K562 (cell line): ENCODE data around the gene ADAMTS14. TPM values are rescaled to one million over a fixed set of nuclear protein-coding genes. Genes with fewer than 3 reads are reported as not detected.

ENCODE experiments used
- BCLAF1 ChIP-seq, 2 experiments: fragments of 450-650 bp in 1 of 2; IDR thresholded peaks; 2 replicates each; pipeline ENCODE4 v1.6.1; 2011 to 2017; ENCODE audit warnings: low read depth in 2 of 2, antibody characterized with exemption in 1 of 2, borderline replicate concordance in 1 of 2, low read length in 1 of 2, mild to moderate bottlenecking in 1 of 2, mixed read lengths in 1 of 2; ENCODE audit not compliant: control insufficient read depth in 1 of 2
- FUS ChIP-seq: fragments of 200-400 bp; formaldehyde crosslinking; optimal IDR thresholded peaks from 2 replicates; pipeline ENCODE3; 2017; ENCODE audit warnings: low read depth, low read length
- L3MBTL2 ChIP-seq: fragments of 450-650 bp; IDR thresholded peaks from 2 replicates; pipeline ENCODE4 v1.6.1; 2016; ENCODE audit warnings: mild to moderate bottlenecking, moderate library complexity
- NFRKB ChIP-seq: fragments of 450-650 bp; IDR thresholded peaks from 2 replicates; pipeline ENCODE4 v1.6.1; 2016; ENCODE audit warnings: low read depth
- PATZ1 ChIP-seq: fragments of 250-450 bp; sonication (Bioruptor Pico); IDR thresholded peaks from 2 replicates; pipeline ENCODE4 v1.5.0; 2020; ENCODE audit warnings: mild to moderate bottlenecking, borderline replicate concordance
- POLR3G ChIP-seq: IDR thresholded peaks from 2 replicates; pipeline ENCODE4 v1.6.1; 2011; ENCODE audit not compliant: insufficient read length, insufficient replicate concordance; ENCODE audit errors: extremely low read depth
- RAD21 ChIP-seq, 2 experiments: fragments of 250-450 bp in 1 of 2; fragments of 450-650 bp in 1 of 2; sonication (Bioruptor Pico) in 1 of 2; formaldehyde crosslinking in 1 of 2; IDR thresholded peaks in 1 of 2; conservative IDR thresholded peaks in 1 of 2; 2 replicates each; pipeline versions ENCODE4 v1.4.0 to v1.8.0; 2020 to 2022; ENCODE audit warnings: mild to moderate bottlenecking in 2 of 2, moderate library complexity in 1 of 2
- RNF2 ChIP-seq: sonication (generic); IDR thresholded peaks from 2 replicates; pipeline ENCODE4 v1.6.1; 2016
- TAF1 ChIP-seq: IDR thresholded peaks from 2 replicates; pipeline ENCODE4 v1.6.1; 2011; ENCODE audit warnings: mild to moderate bottlenecking, low read length, moderate library complexity; ENCODE audit not compliant: insufficient read depth, control insufficient read depth, severe bottlenecking; ENCODE audit errors: extremely low read depth
- TCF15 ChIP-seq: fragments of 250-450 bp; sonication (Bioruptor Pico); IDR thresholded peaks from 2 replicates; pipeline ENCODE4 v1.8.0; 2022; ENCODE audit warnings: moderate library complexity, mild to moderate bottlenecking, inconsistent platforms
- TRIM28 ChIP-seq: fragments of 450-650 bp; IDR thresholded peaks from 2 replicates; pipeline ENCODE4 v1.6.1; 2017
- XRCC3 ChIP-seq: fragments of 450-650 bp; IDR thresholded peaks from 2 replicates; pipeline ENCODE4 v1.6.1; 2017; ENCODE audit warnings: mild to moderate bottlenecking, moderate library complexity
- ZNF146 ChIP-seq: IDR thresholded peaks from one replicate; pipeline ENCODE4 v1.6.1; 2018; ENCODE audit warnings: missing compliant biosample characterization; ENCODE audit not compliant: unreplicated experiment
- polyA plus RNA-seq, 8 experiments: library from polyadenylated mRNA; depleted of rRNA in 4 of 8; stranded (reverse) in 5 of 8; unstranded in 3 of 8; fragments of >200 nt; fragmentation: Nextera tagmentation in 2 of 8; fragmentation: Illumina TruSeq in 1 of 8; extraction: Ambion mirVana in 2 of 8; extraction: Trizol in 1 of 8; gene quantifications; 2 replicates each; pipeline versions ENCODE4 v1.2.1 to v1.2.3, GENCODE V29; 2011 to 2014; ENCODE audit warnings: inconsistent platforms in 1 of 8, missing spikeins in 1 of 8
- total RNA-seq, 7 experiments: library from RNA; depleted of rRNA in 6 of 7; stranded (reverse); fragments of >200 nt in 6 of 7; fragmentation: Illumina TruSeq in 2 of 7; extraction: Trizol in 2 of 7; gene quantifications; 2 replicates each; pipeline versions ENCODE4 v1.2.1 to v1.2.3, GENCODE V29; 2011 to 2021; ENCODE audit warnings: low replicate concordance in 1 of 7
- TF ChIP-seq, protein P1 (sequence below): fragments of 450-650 bp; formaldehyde crosslinking; IDR thresholded peaks from 2 replicates; pipeline ENCODE4 v1.4.0; 2020; ENCODE audit warnings: mild to moderate bottlenecking, moderate library complexity
- TF ChIP-seq, protein P2 (sequence below): sonication (generic); formaldehyde crosslinking; IDR thresholded peaks from 2 replicates; pipeline ENCODE4 v1.8.1; 2022; ENCODE audit warnings: missing genetic modification reagents
- TF ChIP-seq, protein P3 (sequence below): IDR thresholded peaks from 2 replicates; pipeline ENCODE4 v1.6.1; 2012; ENCODE audit warnings: low read depth, low read length, improper control_type of control experiment, borderline replicate concordance
- TF ChIP-seq, protein P4 (sequence below): sonication (generic); formaldehyde crosslinking; IDR thresholded peaks from 2 replicates; pipeline ENCODE4 v1.8.0; 2022; ENCODE audit warnings: mild to moderate bottlenecking, missing genetic modification reagents

ADAMTS14 gene
- total and polyA plus RNA-seq, 9 of the 15 experiments (the other 6 are each of a cell fraction or from before 2014, with no cell fraction given) = 0.04 to 37.4 (median 15.9) TPM

DNA sequence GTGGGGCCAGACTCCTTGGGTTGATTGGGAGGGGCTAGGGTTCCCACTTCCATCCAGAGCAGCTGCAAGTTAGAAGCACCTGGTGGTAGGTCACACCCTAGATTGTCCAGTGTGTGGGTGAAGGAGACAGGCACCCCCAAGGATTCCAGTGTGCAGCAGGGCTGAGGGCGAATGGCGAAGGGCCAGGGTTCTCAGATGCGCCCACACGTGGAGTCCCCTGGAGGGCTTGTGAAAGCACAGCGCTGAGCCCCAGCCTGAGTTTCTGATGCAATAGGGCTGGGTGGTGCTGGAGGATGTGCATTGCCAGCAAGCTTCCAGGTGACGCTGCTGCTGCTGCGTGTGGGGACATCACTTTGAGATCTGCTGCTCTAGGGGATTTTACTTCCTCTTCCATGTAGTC lies 87.5 kb downstream of the ADAMTS14 start (continued):
- TF ChIP-seq XRCC3 = no peak
- no peak for TF ChIP-seq BCLAF1 (IDR thresholded peaks at IDR 0.05; ENCODE audit: borderline replicate concordance in 1 of 2, control insufficient read depth in 1 of 2, low read depth in 2 of 2, low read length in 1 of 2)
- TF ChIP-seq RNF2 = no peak
- TF ChIP-seq, protein P1, sequence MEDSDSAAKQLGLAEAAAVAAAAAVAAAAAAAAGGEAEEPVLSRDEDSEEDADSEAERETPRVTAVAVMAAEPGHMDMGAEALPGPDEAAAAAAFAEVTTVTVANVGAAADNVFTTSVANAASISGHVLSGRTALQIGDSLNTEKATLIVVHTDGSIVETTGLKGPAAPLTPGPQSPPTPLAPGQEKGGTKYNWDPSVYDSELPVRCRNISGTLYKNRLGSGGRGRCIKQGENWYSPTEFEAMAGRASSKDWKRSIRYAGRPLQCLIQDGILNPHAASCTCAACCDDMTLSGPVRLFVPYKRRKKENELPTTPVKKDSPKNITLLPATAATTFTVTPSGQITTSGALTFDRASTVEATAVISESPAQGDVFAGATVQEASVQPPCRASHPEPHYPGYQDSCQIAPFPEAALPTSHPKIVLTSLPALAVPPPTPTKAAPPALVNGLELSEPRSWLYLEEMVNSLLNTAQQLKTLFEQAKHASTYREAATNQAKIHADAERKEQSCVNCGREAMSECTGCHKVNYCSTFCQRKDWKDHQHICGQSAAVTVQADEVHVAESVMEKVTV (CRISPR knock-in tag) = no peak
- TF ChIP-seq PATZ1 (CRISPR knock-in tag) = no peak
- TF ChIP-seq TRIM28 = no peak
- TF ChIP-seq RAD21 (CRISPR knock-in tag; conservative IDR thresholded peaks at IDR 0.05 in 1 of 2, IDR thresholded peaks at IDR 0.05 in 1 of 2) = peak in 1 of 2 experiments; percentile 35; a peak in 2 of 4 replicates
- no peak for TF ChIP-seq FUS
- TF ChIP-seq, protein P2, sequence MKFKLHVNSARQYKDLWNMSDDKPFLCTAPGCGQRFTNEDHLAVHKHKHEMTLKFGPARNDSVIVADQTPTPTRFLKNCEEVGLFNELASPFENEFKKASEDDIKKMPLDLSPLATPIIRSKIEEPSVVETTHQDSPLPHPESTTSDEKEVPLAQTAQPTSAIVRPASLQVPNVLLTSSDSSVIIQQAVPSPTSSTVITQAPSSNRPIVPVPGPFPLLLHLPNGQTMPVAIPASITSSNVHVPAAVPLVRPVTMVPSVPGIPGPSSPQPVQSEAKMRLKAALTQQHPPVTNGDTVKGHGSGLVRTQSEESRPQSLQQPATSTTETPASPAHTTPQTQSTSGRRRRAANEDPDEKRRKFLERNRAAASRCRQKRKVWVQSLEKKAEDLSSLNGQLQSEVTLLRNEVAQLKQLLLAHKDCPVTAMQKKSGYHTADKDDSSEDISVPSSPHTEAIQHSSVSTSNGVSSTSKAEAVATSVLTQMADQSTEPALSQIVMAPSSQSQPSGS (CRISPR knock-in tag) = no peak
- TF ChIP-seq POLR3G = no peak
- no peak for TF ChIP-seq ZNF146
- TF ChIP-seq L3MBTL2 = peak; percentile 41; the same call in 1 of the 2 replicates
- TF ChIP-seq NFRKB = no peak
- no peak for TF ChIP-seq TAF1
- TF ChIP-seq, protein P3, sequence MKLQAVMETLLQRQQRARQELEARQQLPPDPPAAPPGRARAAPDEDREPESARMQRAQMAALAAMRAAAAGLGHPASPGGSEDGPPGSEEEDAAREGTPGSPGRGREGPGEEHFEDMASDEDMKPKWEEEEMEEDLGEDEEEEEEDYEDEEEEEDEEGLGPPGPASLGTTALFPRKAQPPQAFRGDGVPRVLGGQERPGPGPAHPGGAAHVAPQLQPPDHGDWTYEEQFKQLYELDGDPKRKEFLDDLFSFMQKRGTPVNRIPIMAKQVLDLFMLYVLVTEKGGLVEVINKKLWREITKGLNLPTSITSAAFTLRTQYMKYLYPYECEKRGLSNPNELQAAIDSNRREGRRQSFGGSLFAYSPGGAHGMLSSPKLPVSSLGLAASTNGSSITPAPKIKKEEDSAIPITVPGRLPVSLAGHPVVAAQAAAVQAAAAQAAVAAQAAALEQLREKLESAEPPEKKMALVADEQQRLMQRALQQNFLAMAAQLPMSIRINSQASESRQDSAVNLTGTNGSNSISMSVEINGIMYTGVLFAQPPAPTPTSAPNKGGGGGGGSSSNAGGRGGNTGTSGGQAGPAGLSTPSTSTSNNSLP = no peak
- TF ChIP-seq, protein P4, sequence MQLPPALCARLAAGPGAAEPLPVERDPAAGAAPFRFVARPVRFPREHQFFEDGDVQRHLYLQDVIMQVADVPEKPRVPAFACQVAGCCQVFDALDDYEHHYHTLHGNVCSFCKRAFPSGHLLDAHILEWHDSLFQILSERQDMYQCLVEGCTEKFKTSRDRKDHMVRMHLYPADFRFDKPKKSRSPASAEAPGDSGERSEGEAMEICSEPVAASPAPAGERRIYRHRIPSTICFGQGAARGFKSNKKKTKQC (CRISPR knock-in tag) = no peak
- TF ChIP-seq TCF15 (CRISPR knock-in tag) = no peak
